ENCODE results near the gene TMEM60. TPM values are rescaled to one million over a fixed set of nuclear protein-coding genes. Genes with fewer than 3 reads are reported as not detected.

TMEM60 gene
- total and polyA plus RNA-seq, 2 of the 13 experiments (the other 11 are each of a cell fraction or from before 2014, with no cell fraction given) = 25.6 to 27.7 TPM

DNA sequence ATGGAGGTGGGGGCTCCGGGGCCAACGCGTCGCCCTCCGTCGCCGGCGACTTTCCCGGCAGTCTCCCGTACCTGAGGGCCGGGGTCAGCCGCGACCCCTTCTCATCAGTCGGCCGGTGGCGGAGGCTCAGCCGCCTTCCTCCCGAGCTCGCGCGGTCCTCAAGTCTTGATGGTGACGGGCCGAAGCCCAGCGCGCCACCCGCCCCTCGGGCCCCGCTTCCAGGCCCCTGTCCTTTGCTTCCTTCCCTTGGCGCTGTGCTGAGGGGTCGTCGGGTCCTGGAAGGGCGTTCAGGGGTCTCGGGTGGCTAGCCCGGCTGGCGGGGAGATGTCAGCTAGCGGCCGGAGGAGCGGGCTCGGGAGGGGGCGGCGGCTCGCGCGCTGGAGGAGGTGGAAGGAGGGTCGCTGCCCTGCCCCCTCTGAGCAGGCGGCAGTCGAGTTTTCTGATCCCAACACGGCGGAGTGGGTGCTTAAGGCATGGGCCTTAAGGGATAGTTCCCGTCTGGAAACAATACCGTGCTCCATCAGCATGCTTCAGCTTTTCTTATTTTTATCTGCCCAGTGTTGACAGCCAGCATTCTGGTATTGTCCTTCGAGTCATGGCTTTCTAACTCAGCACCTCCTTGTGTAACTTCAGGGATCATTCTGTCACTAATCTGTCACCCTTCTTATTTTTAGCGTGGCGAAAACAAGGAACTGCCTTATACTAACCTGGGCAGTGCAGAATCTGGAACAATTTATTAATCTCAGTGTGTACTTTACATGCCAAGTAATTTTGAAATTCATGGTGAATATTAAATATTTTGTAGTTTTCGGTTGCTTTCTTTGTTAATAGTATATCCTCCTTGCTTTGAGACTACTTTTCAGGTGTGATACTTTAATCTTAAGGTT, 1.1 kb upstream of the TMEM60 start (continued):
- TF ChIP-seq, protein P1, sequence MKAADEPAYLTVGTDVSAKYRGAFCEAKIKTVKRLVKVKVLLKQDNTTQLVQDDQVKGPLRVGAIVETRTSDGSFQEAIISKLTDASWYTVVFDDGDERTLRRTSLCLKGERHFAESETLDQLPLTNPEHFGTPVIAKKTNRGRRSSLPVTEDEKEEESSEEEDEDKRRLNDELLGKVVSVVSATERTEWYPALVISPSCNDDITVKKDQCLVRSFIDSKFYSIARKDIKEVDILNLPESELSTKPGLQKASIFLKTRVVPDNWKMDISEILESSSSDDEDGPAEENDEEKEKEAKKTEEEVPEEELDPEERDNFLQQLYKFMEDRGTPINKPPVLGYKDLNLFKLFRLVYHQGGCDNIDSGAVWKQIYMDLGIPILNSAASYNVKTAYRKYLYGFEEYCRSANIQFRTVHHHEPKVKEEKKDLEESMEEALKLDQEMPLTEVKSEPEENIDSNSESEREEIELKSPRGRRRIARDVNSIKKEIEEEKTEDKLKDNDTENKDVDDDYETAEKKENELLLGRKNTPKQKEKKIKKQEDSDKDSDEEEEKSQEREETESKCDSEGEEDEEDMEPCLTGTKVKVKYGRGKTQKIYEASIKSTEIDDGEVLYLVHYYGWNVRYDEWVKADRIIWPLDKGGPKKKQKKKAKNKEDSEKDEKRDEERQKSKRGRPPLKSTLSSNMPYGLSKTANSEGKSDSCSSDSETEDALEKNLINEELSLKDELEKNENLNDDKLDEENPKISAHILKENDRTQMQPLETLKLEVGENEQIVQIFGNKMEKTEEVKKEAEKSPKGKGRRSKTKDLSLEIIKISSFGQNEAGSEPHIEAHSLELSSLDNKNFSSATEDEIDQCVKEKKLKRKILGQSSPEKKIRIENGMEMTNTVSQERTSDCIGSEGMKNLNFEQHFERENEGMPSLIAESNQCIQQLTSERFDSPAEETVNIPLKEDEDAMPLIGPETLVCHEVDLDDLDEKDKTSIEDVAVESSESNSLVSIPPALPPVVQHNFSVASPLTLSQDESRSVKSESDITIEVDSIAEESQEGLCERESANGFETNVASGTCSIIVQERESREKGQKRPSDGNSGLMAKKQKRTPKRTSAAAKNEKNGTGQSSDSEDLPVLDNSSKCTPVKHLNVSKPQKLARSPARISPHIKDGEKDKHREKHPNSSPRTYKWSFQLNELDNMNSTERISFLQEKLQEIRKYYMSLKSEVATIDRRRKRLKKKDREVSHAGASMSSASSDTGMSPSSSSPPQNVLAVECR (CRISPR knock-in tag; IDR thresholded peaks at IDR 0.05; ENCODE audit: borderline replicate concordance) = peak; percentile 28; the same call in 1 of the 2 replicates
- TF ChIP-seq ZNF577 (CRISPR knock-in tag; IDR thresholded peaks at IDR 0.05; ENCODE audit: borderline replicate concordance, low read depth) (no peak), MEIS2 (CRISPR knock-in tag; IDR thresholded peaks at IDR 0.05) (0 out of 2 replicates have a peak, but pooled peaks have one; percentile 21), E2F1 (CRISPR knock-in tag; IDR thresholded peaks at IDR 0.05) (no peak), ZFP41 (CRISPR knock-in tag; IDR thresholded peaks at IDR 0.05; ENCODE audit: borderline replicate concordance) (no peak), ETV6 (CRISPR knock-in tag; conservative IDR thresholded peaks at IDR 0.05) (no peak), DMAP1 (CRISPR knock-in tag; IDR thresholded peaks at IDR 0.05) (no peak; the same call in 1 of the 2 replicates), ZNF235 (CRISPR knock-in tag; IDR thresholded peaks at IDR 0.05; ENCODE audit: borderline replicate concordance) (no peak), FOXP1 (IDR thresholded peaks at IDR 0.05) (no peak), FOXP1 (CRISPR knock-in tag; IDR thresholded peaks at IDR 0.05) (no peak), RBM39 (IDR thresholded peaks at IDR 0.05; ENCODE audit: low read depth, low read length, poor library complexity, severe bottlenecking) (no peak), RBM22 (optimal IDR thresholded peaks at IDR 0.05; ENCODE audit: low read length) (no peak), KDM5B (CRISPR knock-in tag; IDR thresholded peaks at IDR 0.05; ENCODE audit: borderline replicate concordance) (peak; percentile 52; the same call in 1 of the 2 replicates), BHLHE40 (IDR thresholded peaks at IDR 0.05; ENCODE audit: low read length) (no peak), GPN1 (CRISPR knock-in tag; IDR thresholded peaks at IDR 0.05; ENCODE audit: borderline replicate concordance) (0 out of 2 replicates have a peak, but pooled peaks have one; percentile 35), ZMYM2 (CRISPR knock-in tag; IDR thresholded peaks at IDR 0.05) (peak; percentile 57; the same call in 1 of the 2 replicates), PHF20 (CRISPR knock-in tag; IDR thresholded peaks at IDR 0.05) (no peak), PAF1 (CRISPR knock-in tag; IDR thresholded peaks at IDR 0.05) (no peak), ISL2 (CRISPR knock-in tag; IDR thresholded peaks at IDR 0.05) (0 out of 2 replicates have a peak, but pooled peaks have one; percentile 13), YY1 (IDR thresholded peaks at IDR 0.05; ENCODE audit: insufficient read depth, insufficient replicate concordance, low read depth, low read length) (no peak)
- TF ChIP-seq, protein P2, sequence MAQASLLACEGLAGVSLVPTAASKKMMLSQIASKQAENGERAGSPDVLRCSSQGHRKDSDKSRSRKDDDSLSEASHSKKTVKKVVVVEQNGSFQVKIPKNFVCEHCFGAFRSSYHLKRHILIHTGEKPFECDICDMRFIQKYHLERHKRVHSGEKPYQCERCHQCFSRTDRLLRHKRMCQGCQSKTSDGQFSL (CRISPR knock-in tag; IDR thresholded peaks at IDR 0.05) = no peak
- TF ChIP-seq, protein P3, sequence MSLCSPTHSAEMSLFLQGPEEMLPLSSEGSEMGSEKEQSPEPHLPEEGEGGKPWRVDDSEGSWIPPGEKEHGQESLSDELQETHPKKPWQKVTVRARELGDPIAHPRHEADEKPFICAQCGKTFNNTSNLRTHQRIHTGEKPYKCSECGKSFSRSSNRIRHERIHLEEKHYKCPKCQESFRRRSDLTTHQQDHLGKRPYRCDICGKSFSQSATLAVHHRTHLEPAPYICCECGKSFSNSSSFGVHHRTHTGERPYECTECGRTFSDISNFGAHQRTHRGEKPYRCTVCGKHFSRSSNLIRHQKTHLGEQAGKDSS (CRISPR knock-in tag; IDR thresholded peaks at IDR 0.05; ENCODE audit: borderline replicate concordance, low read depth) = peak; percentile 13; the same call in 1 of the 2 replicates

Data from HepG2 (cell line).